Tongue (tissue), 2 donors: ENCODE data around the gene SLC39A11. TPM values are rescaled to one million over a fixed set of nuclear protein-coding genes. Genes with fewer than 3 reads are reported as not detected.
A peak's percentile ranks its signal among the peaks of the same experiment; 100 is the strongest.
"Not testable (repeated sequence)": the region's sequence is repeated elsewhere in the genome, so short reads cannot be mapped to it uniquely, and the experiment has no call there.

Source experiments
- DNase-seq: peaks from one replicate; pipeline ENCODE4 v3.0.0-alpha.2; 2015
- total RNA-seq: library from RNA; depleted of rRNA; stranded (reverse); fragments of >200 nt; gene quantifications from one replicate; pipeline ENCODE4 v1.2.3, GENCODE V29; 2014

SLC39A11 gene
- total RNA-seq, 1 donor from 2014 or later = 12.7 TPM

DNA sequence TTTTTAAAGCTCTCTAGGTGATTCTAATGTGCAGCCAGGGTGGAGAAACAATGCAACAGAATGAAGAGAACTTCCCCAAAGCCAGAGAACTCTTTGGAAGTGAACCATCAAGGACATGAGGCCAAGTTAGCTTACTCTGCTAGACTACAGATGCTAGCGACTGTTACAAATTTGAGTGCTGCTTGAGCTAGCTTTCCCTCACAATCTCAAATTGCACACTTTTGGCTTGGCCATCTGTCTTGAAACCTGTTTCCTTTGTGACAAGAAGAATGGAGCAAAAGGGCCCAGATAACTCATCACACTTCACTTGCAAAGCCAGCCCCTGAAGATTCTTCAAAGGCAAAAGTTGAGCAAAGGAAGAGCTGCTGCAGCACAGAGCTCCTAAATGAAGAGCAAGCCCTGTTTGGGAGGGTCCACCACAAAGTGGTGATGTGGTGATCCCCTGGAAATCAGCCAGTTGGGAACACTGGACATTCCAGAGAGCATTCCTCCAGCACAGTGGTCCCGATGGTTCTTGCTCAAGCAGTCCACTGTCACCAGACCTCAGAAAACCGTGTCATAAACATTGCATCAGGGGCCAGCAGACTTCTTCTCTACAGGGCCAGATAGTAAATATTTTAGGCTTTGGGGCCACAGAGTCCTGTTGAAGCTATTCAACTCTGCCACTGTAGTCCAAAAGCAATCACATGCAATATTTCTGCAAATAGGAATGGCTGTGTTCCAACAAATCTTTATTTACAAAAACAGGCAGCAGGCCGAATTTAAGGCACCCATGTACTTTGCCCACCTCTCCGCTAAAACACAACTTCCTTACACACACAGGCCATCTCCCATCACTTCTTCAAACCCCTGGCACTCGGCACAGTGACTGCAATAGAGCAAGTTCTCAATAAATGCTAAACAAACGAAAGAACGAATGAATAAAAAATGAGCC, 21.2 kb downstream of the SLC39A11 start:
- DNase-seq = peak; percentile 62

- no peak for DNase-seq
These were observed 22.6 kb downstream of the SLC39A11 start for GRCh38 chr17:73069841-73070240.

- peak; percentile 28 for DNase-seq
These were observed 23.2 kb downstream of the SLC39A11 start for GRCh38 chr17:73069164-73069770.

GRCh38 chr17:73068322-73069153, 23.9 kb downstream of the SLC39A11 start:
- peak; percentile 67 for DNase-seq

DNA sequence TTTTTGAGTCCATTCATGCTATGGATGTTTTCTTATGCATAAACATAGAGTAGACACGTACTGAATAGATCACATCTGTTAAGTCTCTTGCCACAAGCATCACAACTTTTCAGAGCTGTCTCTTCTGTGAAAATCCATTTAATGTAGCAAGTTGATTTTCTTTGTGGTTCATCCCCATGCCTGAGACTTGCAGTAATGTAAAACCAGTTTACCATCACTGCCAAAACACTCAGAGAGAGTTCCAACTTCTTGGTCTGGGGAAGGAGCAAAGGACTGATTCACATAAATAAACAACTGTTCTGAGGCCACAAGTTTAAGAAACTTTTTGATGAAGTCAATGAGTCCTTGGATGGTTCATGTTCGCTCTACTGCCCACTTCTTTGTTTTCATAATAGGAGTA, 24.8 kb downstream of the SLC39A11 start:
- peak; percentile 81 for DNase-seq

DNA sequence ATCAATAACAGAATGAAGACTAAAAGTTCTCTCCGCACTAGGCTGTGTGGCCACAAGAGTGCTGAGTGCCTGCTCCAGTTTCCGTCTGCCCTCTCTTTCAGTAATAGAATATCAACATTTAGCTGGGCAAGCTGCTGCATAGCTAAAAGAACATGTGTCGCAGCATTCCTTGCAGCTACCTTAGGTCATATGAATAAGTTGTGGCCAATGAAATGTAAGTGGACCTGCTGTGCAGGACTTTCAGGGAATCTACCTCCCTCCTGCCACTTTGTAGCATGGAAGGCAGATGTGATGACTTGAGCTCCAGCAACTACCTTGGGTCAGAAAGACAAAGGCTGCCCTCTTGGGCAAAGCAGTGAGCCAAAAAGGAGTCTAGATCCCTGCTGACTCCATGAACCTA, 25.4 kb downstream of the SLC39A11 start:
- DNase-seq = no peak

GRCh38 chr17:73066148-73066884, 26.2 kb downstream of the SLC39A11 start:
- DNase-seq = no peak

DNA sequence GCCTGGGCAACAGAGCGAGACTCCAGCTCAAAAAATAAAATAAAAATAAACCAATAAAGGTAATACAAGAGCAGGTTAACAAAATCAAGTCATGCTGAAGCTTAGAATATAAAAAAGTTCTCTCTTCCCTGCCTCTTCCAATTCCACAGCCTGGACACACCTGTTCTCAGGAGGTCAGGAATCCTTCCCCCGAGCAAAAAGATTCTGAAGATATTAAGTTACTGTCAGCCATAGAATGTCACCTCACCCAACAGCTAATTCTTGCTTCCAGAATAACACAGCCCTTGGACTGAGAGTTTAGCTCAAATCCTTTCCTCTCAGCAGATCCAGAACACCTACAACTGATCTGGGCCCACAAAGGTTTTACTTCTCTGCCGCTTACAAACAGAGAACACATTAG, 27.1 kb downstream of the SLC39A11 start:
- DNase-seq = peak; percentile 20

DNA sequence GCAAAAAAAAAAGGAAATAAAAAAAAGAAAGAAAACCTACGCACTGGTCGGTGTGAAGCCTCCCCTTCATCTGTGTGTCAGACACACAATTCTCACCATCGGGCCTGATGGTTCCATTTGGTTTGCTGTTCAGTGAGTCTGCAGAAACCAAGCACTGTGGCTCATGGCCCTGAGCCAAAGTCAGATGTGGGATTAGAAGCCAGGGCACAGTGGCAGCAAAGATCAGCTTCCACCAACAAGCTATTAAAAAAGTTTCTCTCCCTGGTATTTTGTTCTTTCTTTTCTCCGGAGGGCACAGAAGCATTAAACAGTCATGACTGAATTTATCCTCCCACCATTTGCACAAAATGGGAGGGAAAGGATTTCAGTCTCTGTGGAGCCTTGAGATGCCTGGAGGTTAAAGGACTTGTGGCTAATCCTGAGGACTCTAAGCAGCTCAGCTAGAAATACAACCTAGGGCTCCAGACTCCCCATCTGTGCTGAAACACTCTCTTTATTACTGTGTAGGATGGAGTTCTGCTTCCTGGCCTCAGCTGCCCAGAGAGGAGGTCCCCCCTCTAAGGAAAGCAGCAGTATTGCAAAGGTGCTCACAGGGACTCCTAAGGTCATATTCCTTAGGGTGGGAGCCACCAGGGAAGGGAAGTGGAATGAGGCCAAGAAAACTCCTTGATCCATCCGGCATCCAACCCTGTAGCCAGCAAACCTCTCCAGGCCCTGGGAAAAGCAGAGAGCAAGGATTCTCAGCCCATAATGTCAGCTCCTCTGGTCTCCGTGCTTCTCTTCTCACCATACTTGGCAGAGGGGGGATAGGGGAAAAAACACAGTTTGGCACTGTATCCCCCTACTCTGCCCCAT, 28.2 kb downstream of the SLC39A11 start:
- DNase-seq = peak; percentile 62

- DNase-seq = no peak
These were observed 29.8 kb downstream of the SLC39A11 start for GRCh38 chr17:73062726-73063125.

- DNase-seq = no peak
These were observed 31.3 kb downstream of the SLC39A11 start for GRCh38 chr17:73061161-73061560.

- DNase-seq = no peak
These were observed 31.8 kb downstream of the SLC39A11 start for GRCh38 chr17:73060721-73061120.

GRCh38 chr17:73059713-73060112, 32.8 kb downstream of the SLC39A11 start:
- not testable (repeated sequence) for DNase-seq

DNA sequence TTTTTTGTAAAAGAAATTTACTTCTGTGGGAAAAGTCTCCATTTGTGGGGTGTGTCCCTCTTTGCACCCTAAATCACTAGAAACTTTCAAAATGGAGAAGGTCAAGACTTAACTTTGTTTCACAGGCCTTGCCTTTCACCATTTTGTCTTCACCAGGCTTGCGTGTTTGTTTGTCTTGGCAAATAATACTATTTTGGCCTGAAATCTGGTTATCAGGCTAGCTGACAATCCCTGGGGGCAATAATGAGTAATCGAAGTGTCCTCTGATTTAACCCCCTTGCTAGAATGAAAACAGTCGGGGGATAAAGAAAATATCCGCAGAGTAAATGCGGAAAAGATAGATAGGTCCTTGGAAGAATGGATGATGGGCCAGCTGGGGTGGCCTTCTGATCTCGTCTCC, 34.5 kb downstream of the SLC39A11 start:
- no peak for DNase-seq

DNA sequence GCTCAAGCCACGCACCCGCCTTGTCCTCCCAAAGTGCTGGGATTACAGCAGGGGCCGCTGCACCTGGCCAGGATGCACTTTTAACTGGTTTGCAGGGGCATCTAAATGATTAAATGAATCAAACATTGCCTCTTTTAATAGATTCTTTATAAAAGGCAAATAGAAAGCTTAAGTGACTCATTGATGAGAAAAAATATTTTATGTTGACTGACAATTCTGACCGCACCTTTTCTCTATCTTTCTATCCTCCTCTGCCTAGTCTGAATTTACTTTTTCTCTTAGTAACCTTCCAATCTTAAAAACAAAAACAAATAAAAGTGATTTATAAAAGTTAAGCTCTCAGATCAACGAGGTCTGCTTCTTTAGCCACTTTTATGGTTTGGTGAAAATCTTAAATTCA, 35.3 kb downstream of the SLC39A11 start:
- DNase-seq = no peak

DNA sequence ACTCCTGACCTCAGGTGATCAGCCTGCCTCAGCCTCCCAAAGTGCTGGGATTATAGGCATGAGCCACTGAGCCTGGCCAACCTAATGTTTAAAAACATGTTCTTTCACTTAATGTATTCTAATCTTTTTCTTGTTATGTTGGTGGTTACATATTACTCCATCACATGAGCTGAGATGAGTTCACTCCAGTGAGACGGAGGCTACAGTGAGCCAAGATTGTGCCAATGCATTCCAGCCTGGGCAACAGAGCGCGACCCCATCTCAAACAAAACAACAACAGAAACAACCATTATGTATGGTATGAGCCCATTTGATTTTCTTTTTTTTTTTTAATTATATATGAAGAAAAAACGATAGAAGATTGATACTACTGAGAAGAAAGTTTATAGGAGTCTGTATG, 39.6 kb downstream of the SLC39A11 start:
- DNase-seq = no peak

DNA sequence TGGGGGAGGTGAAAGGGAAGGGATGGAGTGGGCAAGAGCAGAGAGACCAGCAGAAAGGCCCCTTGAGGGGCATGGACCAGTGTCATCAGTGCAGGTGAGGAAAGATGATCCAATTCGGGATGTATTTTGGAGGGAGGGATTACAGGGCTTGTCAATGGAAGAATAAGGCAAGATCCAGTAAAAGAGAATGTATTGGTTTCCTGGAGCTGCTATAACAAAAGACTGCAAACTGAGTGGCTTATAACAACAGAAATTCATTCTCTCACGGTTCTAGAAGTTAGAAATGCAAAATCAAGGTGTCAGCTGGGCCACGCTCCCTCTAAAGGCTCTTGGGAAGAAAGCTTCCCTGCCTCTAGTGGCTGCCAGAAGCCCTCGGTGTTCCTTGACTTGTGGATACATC, 41.7 kb downstream of the SLC39A11 start:
- DNase-seq = no peak

- no peak for DNase-seq
These were observed 44.3 kb downstream of the SLC39A11 start for GRCh38 chr17:73048170-73048569.

GRCh38 chr17:73045724-73046123, 46.8 kb downstream of the SLC39A11 start:
- DNase-seq = peak; percentile 85

DNA sequence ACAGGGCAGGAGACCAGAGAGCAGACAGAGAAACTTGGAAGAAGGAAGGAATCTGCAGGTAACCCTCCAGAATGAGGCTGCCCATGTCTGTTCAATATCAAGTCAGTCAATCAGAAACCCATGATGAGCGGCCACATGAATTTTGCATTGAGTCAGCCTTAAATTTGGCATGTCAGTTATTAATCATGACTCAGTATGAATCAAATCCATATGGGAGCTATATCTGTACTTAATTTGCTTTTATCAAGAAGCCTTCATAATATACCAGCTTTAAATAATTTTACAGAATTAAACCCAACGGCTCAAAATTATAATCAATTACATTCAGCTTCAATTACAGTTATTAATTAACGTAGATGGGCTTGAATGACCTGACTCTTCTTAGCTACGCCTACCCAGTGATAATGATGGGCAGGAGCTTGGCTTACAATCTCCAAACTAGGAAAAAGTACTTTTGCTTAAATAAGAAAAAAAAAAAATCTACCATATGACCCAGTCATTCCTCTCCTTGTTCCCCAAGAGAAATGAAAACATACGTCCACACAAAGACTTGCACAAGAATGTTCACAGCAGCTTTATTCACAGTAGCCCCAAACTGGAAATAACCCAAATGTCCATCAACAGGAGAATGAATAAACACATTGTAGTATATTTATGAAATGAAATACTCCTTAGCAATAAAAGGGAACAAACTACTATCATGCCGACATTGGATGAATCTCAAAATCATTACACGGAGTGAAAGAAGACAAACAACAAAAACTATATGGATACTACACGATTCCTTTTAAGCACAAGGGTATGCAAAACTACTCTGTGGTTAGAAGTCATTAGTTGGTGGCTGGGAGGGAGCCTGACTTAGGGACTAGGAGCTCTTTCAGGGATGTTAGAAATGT, 48.6 kb downstream of the SLC39A11 start:
- DNase-seq = peak; percentile 86
